Progenitor cell of endocrine pancreas (in vitro differentiated cells): Measurements from ENCODE around the gene RBM44. TPM values are rescaled to one million over a fixed set of nuclear protein-coding genes. Genes with fewer than 3 reads are reported as not detected.

Experiments used
- DNase-seq: peaks from one replicate; pipeline ENCODE4 v3.0.0; 2021; ENCODE audit warnings: low spot score; ENCODE audit not compliant: unreplicated experiment
- H3K27ac Mint-ChIP-seq: 2 replicates; pipeline ENCODE4 v1.8.0; 2021; ENCODE audit warnings: mild to moderate bottlenecking, moderate library complexity, mixed read lengths
- H3K27me3 Mint-ChIP-seq: 2 replicates; pipeline ENCODE4 v1.8.0; 2021; ENCODE audit warnings: mixed read lengths
- H3K36me3 Mint-ChIP-seq: 2 replicates; pipeline ENCODE4 v1.8.0; 2022; ENCODE audit warnings: mixed read lengths; ENCODE audit not compliant: insufficient read depth
- H3K4me1 Mint-ChIP-seq: 2 replicates; pipeline ENCODE4 v1.8.0; 2021; ENCODE audit warnings: low read depth, mixed read lengths
- H3K4me3 Mint-ChIP-seq: 2 replicates; pipeline ENCODE4 v1.8.0; 2021; ENCODE audit warnings: low read depth, mild to moderate bottlenecking, moderate library complexity, mixed read lengths
- H3K9me3 Mint-ChIP-seq: 2 replicates; pipeline ENCODE4 v1.8.0; 2021; ENCODE audit warnings: low read depth, mixed read lengths
- CTCF ChIP-seq: fragments of 200-600 bp; sonication (generic); IDR thresholded peaks from one replicate; pipeline ENCODE4 v1.5.0; 2021; ENCODE audit warnings: antibody characterized with exemption, mild to moderate bottlenecking; ENCODE audit not compliant: unreplicated experiment
- total RNA-seq: library from RNA; stranded (reverse); gene quantifications from 2 replicates; pipeline ENCODE4 v1.2.1, GENCODE V29; 2021

Gene RBM44
- total RNA-seq, 1 donor from 2014 or later, result 0.81 TPM

GRCh38 chr2:237889811-237890210 is 91.2 kb downstream of the RBM44 start:
- peaks cover 23% of the 10 kb centered on the region for H3K36me3 Mint-ChIP-seq
- no peak overlapping the region for H3K4me3 Mint-ChIP-seq
- no peak for DNase-seq
- H3K27ac Mint-ChIP-seq, result no peak overlapping the region
- H3K9me3 Mint-ChIP-seq, result no peaks in the 10 kb centered on the region
- H3K4me1 Mint-ChIP-seq, result peaks cover 16% of the 10 kb centered on the region
- no peak for TF ChIP-seq CTCF
- no peaks in the 10 kb centered on the region for H3K27me3 Mint-ChIP-seq

Other genes starting within 250 kb of the RBM44 start
- gene PRLH, start 232.2 kb upstream of the RBM44 start, total RNA-seq, result not detected in 2 replicates
- 49.9 and 52.0 TPM in 2 replicates for gene RAB17, start 208.0 kb upstream of the RBM44 start, total RNA-seq
- 68.6 and 71.4 TPM in 2 replicates for gene LRRFIP1, start 171.2 kb upstream of the RBM44 start, total RNA-seq
- 90.1 and 105 TPM in 2 replicates for gene RAMP1, start 60.8 kb downstream of the RBM44 start, total RNA-seq
- gene UBE2F, start 168.2 kb downstream of the RBM44 start, total RNA-seq, result 38.6 and 47.9 TPM in 2 replicates